HG02588 (cell line): ENCODE data around the gene PCNT.

Experiments used
- ATAC-seq: cut with Tn5 transposase; IDR thresholded peaks from one replicate; pipeline ENCODE4 v1.9.1; 2021; ENCODE audit warnings: mild to moderate bottlenecking, moderate library complexity; ENCODE audit not compliant: unreplicated experiment

PCNT gene

GRCh38 chr21:46471514-46471913 is 147.6 kb downstream of the PCNT start:
- ATAC-seq, result no peak

DNA sequence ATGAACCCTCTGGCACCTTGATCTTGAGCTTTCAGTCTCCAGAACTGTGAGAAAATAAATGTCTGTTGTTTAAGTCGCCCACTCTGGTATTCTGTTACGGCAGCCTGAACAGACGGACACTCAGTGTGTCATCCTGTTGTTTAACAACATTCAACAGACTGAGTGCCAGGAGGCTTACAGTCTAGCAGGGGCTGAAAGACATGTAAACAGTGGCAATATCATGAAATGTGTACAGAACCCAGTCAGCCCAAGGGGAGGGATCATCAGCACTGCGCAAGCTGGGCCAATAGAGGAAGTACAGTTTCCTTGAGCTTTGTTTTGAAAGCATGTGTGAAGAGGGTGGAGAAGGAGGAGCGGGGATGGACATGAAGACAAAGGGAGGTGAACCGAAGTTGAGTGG is 148.3 kb downstream of the PCNT start:
- ATAC-seq, result no peak

GRCh38 chr21:46474382-46474781 is 150.4 kb downstream of the PCNT start:
- ATAC-seq, result no peak

DNA sequence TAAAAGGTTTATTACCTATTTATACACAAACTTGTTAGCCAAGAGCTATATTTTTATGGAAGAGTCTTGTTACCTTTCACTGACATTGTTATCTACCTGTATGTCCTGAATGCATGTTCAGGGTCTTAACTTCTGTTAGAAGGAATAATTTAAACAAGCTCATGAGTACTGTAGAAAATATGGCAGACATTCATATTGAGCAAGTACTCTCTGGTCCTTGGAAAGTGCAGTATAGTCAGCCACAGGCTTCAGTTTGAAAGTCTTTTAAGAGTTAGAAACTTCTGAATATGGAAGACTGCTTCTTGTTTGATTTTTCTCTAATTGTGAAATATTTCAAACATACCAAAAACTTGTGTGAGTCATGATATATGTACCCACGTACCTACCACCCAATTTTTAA is 151.3 kb downstream of the PCNT start:
- no peak for ATAC-seq

DNA sequence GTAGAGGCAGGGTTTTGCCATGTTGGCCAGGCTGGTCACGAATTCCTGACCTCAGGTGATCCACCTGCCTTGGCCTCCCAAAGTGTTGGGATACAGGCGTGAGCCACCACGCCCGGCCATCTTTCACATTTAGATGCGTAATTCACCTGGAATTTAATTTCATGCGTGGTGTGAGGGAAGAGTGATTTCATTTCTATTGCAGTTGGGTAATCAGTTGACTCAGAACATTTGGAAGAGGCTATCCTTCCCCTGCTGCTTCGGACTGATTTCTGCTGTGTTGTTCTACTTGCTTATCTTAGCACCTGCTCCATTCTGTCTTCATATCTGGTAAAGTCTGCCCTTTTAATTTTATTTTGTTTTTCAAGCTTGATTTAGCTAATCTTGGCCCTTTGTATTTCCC is 153.8 kb downstream of the PCNT start:
- no peak for ATAC-seq

GRCh38 chr21:46478910-46479309 is 155.0 kb downstream of the PCNT start:
- ATAC-seq, result no peak

- ATAC-seq, result no peak
Measured at GRCh38 chr21:46480466-46480865, 156.5 kb downstream of the PCNT start.

DNA sequence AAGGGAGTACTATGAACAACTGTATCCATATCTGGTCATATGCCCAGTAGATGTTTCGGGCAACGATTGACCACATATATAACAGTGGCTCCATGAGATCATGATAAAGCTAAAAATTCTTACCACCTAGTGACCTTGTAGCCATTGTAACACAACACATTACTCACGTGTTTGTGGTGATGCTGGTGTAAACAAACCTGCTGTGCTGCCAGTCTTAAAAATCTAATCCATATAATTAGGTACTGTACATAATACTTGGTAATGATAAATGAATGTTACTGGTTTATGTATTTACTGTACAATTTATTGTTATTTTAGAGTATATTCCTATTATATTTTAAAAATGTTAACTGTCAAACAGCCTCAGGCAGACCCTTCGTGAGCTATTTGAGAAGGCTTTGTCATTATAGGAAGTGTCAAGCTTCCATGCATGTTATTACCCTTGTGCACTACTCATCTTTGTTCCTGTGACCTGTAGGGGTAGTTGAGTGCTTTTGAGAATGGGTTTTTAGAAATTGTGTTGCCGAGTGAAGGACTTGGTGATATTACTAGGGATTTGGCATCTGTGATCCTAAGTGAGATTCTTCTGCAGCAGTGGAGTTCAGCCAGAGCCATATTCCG is 158.4 kb downstream of the PCNT start:
- ATAC-seq, result no peak

GRCh38 chr21:46482846-46483231 is 158.9 kb downstream of the PCNT start:
- ATAC-seq, result no peak

- no peak for ATAC-seq
Measured at GRCh38 chr21:46483300-46484295, 159.6 kb downstream of the PCNT start.

- no peak for ATAC-seq
Measured at GRCh38 chr21:46486481-46487126, 162.6 kb downstream of the PCNT start.

DNA sequence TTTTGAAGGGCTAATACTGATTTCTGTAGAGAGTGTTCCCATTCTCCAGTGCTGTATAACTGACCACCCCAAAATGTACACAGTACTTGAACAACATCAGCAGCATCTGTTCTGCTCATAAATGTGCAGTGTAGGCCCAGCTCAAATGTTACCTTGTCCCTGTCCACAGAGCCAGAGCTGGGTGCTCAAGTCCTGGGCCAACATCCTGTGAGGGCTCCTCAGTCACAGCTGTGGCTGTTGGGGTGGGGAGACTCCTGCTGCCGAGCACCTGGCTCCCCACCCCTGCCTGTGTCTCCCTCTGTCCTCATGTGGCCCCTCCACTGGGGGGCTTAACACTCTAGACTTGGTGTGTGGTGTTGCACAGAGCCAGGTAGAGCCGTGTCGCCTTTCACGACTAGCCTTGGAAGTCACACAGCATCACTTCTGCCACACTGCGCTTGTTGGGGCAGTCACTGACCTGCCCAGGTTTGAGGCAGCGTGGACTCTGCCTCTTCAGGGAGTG is 165.3 kb downstream of the PCNT start:
- no peak for ATAC-seq

GRCh38 chr21:46489800-46490199 is 165.8 kb downstream of the PCNT start:
- no peak for ATAC-seq

GRCh38 chr21:46491553-46491952 is 167.6 kb downstream of the PCNT start:
- ATAC-seq, result no peak

DNA sequence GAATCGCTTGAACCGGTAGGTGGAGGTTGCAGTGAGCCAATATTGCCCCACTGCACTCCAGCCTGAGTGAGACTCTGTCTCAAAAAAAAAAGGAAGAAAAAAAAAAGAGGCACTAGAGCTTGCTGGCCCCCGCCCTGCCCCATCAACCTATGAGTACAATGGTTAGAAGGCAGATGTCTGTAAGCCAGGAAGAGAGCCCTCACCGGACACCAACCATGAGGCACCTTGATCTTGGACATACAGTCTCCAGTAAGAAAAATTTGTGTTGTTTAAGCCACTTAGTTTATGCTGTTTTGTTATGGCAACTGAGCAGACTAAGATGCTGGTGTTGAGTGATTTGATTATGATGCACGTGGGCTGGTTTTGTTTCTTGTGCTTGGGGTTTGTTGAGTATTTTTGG is 168.9 kb downstream of the PCNT start:
- no peak for ATAC-seq

- no peak for ATAC-seq
Measured at GRCh38 chr21:46493828-46494227, 169.9 kb downstream of the PCNT start.
